GM10248 (cell line): Measurements from ENCODE around the gene ZNF8.

Experiments used
- CTCF ChIA-PET: fragments of 300-600 bp; sonication (Branson Sonifier 250); formaldehyde crosslinking; extraction: SDS; loops from one replicate; lab custom pipeline; 2021; ENCODE audit warnings: antibody characterized with exemption; lab: Yijun Ruan, JAX
- POLR2A ChIA-PET: fragments of 350-650 bp; sonication (Branson Sonifier 250); formaldehyde crosslinking; extraction: SDS; loops from one replicate; lab custom pipeline; 2020; ENCODE audit warnings: antibody characterized with exemption; lab: Yijun Ruan, JAX
- DNase-seq: peaks from one replicate; pipeline ENCODE4 v3.0.0; 2012; ENCODE audit errors: extremely low spot score
- TF ChIP-seq, protein P1 (sequence below): IDR thresholded peaks from 2 replicates; pipeline ENCODE4 v1.5.1; 2012; ENCODE audit warnings: mild to moderate bottlenecking, low read depth; ENCODE audit errors: extremely low read depth, missing control alignments, control extremely low read depth

Gene ZNF8

DNA sequence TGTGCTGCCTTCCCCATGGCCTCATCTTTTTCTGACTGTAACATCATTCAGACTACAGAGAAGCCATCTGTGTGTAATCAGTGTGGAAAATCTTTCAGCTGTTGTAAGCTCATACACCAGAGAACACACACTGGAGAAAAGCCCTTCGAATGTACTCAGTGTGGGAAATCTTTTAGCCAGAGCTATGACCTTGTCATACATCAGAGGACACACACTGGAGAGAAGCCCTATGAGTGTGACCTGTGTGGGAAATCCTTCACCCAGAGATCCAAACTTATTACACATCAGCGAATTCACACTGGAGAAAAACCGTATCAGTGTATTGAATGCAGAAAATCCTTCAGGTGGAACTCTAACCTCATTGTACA, 17.2 kb upstream of the ZNF8 start:
- CTCF ChIA-PET: interaction anchor here (1.6 kb wide), 1 partner anchor 8 kb away, joined by 3 read pairs; no protein-coding TSS in a partner anchor
- DNase-seq: no peak
- POLR2A ChIA-PET: interaction anchor here (0.6 kb wide), 1 partner anchor 17 kb away, joined by 3 read pairs; the partner anchor contains the start of gene ZNF8

DNA sequence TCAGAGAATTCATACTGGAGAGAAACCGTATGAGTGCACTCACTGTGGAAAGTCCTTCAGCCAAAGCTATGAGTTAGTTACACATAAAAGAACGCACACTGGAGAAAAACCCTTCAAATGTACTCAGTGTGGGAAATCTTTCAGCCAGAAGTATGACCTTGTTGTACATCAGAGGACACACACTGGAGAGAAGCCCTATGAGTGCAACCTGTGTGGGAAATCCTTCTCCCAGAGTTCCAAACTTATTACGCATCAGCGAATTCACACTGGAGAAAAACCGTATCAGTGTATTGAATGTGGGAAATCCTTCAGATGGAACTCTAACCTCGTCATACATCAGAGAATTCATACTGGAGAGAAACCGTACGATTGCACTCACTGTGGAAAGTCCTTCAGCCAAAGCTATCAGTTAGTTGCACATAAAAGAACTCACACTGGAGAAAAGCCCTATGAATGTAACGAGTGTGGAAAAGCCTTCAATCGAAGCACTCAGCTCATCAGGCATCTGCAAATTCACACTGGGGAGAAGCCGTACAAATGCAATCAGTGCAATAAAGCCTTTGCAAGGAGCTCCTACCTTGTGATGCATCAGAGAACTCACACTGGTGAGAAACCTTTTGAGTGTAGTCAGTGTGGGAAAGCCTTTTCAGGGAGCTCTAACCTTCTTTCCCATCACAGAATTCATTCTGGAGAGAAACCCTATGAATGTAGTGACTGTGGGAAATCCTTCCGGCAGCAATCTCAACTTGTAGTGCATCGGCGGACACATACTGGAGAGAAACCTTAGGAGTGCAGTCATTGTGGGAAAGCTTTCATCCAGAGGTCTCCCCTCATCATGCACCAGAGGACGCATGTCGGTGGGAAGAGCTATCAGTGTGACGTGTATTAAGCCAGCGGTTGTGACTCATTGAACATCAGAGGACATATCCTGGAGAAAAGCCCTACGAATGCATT, 16.5 kb upstream of the ZNF8 start:
- TF ChIP-seq, protein P1, sequence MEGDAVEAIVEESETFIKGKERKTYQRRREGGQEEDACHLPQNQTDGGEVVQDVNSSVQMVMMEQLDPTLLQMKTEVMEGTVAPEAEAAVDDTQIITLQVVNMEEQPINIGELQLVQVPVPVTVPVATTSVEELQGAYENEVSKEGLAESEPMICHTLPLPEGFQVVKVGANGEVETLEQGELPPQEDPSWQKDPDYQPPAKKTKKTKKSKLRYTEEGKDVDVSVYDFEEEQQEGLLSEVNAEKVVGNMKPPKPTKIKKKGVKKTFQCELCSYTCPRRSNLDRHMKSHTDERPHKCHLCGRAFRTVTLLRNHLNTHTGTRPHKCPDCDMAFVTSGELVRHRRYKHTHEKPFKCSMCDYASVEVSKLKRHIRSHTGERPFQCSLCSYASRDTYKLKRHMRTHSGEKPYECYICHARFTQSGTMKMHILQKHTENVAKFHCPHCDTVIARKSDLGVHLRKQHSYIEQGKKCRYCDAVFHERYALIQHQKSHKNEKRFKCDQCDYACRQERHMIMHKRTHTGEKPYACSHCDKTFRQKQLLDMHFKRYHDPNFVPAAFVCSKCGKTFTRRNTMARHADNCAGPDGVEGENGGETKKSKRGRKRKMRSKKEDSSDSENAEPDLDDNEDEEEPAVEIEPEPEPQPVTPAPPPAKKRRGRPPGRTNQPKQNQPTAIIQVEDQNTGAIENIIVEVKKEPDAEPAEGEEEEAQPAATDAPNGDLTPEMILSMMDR: no peak
- DNase-seq: no peak
- CTCF ChIA-PET: interaction anchor here (1.6 kb wide), 1 partner anchor 7 kb away, joined by 3 read pairs; no protein-coding TSS in a partner anchor
- POLR2A ChIA-PET: interaction anchor here (0.6 kb wide), 1 partner anchor 17 kb away, joined by 3 read pairs; the partner anchor contains the start of gene ZNF8

More for the DNA sequence above, 17.2 kb upstream of the ZNF8 start:
- TF ChIP-seq, protein P1: no peak

DNA sequence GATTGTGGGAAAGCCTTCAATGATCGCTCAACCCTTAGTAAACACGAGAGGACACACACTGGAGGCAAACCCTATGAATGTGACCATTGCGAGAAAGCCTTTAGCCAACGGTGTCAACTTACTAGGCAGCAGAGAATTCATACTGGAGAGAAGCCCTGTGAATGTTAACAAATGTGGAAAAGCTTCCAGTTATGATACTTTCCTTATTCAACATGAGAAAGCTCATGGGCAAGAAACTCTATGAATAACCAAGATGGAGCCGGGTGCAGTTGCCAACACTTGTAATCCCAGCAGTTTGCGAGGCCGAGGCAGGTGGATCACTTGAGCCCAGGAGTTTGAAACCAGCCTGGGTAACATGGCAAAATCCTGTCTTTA, 15.8 kb upstream of the ZNF8 start:
- TF ChIP-seq, protein P1: no peak
- CTCF ChIA-PET: no interaction called here
- no peak for DNase-seq
- POLR2A ChIA-PET: no interaction called here

DNA sequence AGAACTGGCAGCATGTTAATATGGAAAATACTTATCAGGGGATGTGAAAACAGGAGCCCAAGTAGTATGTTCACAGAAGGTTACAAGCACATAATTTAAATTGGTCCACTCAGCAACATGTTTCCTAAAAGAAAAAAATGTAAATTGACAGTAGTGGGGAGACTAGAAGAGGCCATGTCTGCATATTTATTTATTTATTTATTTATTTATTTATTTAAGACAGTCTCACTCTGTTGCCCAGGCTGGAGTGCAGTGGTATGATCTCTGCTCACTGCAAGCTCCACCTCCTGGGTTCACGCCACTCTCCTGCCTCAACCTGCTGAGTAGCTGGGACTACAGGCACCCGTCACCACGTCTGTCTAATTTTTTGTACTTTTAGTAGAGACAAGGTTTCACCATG, 13.7 kb upstream of the ZNF8 start:
- DNase-seq: no peak
- TF ChIP-seq, protein P1: no peak
- ChIA-PET POLR2A (no interaction called here), CTCF (interaction anchor here (1.5 kb wide), 1 partner anchor 18 kb away, joined by 3 read pairs; no protein-coding TSS in a partner anchor)

DNA sequence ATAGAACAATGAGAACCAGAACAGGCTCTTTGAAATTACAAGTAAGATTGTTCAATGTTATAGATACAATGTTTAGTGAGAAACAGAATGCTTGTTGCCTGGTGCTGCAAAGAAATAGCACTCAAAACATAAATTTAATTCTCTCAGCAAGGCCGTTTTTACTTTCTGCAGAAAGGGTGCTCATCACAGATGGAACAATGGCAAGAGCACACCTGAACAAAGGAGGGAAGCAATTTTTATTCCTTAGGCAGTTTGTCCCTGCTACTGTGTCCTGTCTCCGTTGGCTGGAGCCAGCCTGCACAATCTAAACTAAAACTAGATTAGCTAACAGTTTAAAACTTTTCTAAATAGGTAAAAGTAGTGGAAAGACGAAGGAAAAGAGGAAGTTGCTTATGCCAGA, 10.4 kb upstream of the ZNF8 start:
- DNase-seq: no peak
- ChIA-PET POLR2A (interaction anchor here (1.2 kb wide), 1 partner anchor 10 kb away, joined by 3 read pairs; the partner anchor contains the start of gene ZNF8), CTCF (interaction anchor here (1.3 kb wide), 1 partner anchor 7 kb away, joined by 3 read pairs; no protein-coding TSS in a partner anchor)
- TF ChIP-seq, protein P1: no peak

DNA sequence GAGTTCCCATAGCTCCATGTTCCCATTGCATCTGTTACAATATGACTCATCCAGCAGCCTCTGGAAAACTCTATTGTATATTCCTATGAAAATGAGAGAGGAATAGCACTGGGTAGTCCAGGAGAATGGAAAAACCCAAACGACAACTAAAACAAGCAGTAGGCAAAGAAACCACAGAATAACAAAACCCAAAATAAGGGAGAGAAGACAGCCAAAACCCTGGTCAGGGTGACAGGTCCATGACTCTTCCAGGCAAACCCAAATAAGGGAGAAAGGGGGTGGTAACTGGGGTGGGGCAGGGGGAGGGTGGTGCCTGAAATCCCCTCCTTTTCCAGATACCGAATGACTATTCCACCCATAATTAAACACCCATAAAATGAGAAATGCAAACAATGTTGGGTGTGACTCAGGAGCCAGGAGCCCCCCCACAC, 4.0 kb upstream of the ZNF8 start:
- CTCF ChIA-PET: interaction anchor here (1.4 kb wide), 1 partner anchor 12 kb away, joined by 3 read pairs; no protein-coding TSS in a partner anchor

More for the DNA sequence above, 4.0 kb upstream of the ZNF8 start:
- TF ChIP-seq, protein P1: no peak
- POLR2A ChIA-PET: no interaction called here
- DNase-seq: no peak
